ENCODE data around the gene ERC2.

GRCh38 chr3:56111606-56112304, 356.5 kb downstream of the ERC2 start:
- TF ChIP-seq, protein P1, sequence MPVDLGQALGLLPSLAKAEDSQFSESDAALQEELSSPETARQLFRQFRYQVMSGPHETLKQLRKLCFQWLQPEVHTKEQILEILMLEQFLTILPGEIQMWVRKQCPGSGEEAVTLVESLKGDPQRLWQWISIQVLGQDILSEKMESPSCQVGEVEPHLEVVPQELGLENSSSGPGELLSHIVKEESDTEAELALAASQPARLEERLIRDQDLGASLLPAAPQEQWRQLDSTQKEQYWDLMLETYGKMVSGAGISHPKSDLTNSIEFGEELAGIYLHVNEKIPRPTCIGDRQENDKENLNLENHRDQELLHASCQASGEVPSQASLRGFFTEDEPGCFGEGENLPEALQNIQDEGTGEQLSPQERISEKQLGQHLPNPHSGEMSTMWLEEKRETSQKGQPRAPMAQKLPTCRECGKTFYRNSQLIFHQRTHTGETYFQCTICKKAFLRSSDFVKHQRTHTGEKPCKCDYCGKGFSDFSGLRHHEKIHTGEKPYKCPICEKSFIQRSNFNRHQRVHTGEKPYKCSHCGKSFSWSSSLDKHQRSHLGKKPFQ (CRISPR knock-in tag; IDR thresholded peaks at IDR 0.05; ENCODE audit: insufficient replicate concordance) = no peak
- TF ChIP-seq HINFP (CRISPR knock-in tag; IDR thresholded peaks at IDR 0.05; ENCODE audit: low read depth) (no peak), CENPX (CRISPR knock-in tag; IDR thresholded peaks at IDR 0.05) (no peak), TEAD3 (CRISPR knock-in tag; optimal IDR thresholded peaks at IDR 0.05; ENCODE audit: borderline replicate concordance) (no peak), PRMT3 (CRISPR knock-in tag; IDR thresholded peaks at IDR 0.05; ENCODE audit: borderline replicate concordance, low read depth) (no peak), ZNF362 (CRISPR knock-in tag; IDR thresholded peaks at IDR 0.05; ENCODE audit: borderline replicate concordance) (no peak), POLR2A (IDR thresholded peaks at IDR 0.05; ENCODE audit: insufficient read depth in 1 of 2, low read depth in 2 of 2, low read length in 2 of 2) (no peak), NFAT5 (CRISPR knock-in tag; IDR thresholded peaks at IDR 0.05) (no peak)
- TF ChIP-seq, protein P2, sequence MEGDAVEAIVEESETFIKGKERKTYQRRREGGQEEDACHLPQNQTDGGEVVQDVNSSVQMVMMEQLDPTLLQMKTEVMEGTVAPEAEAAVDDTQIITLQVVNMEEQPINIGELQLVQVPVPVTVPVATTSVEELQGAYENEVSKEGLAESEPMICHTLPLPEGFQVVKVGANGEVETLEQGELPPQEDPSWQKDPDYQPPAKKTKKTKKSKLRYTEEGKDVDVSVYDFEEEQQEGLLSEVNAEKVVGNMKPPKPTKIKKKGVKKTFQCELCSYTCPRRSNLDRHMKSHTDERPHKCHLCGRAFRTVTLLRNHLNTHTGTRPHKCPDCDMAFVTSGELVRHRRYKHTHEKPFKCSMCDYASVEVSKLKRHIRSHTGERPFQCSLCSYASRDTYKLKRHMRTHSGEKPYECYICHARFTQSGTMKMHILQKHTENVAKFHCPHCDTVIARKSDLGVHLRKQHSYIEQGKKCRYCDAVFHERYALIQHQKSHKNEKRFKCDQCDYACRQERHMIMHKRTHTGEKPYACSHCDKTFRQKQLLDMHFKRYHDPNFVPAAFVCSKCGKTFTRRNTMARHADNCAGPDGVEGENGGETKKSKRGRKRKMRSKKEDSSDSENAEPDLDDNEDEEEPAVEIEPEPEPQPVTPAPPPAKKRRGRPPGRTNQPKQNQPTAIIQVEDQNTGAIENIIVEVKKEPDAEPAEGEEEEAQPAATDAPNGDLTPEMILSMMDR (CRISPR knock-in tag; IDR thresholded peaks at IDR 0.05) = no peak
- TF ChIP-seq, protein P3, sequence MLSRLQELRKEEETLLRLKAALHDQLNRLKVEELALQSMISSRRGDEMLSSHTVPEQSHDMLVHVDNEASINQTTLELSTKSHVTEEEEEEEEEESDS (CRISPR knock-in tag; IDR thresholded peaks at IDR 0.05; ENCODE audit: borderline replicate concordance) = no peak
